Fibroblast of the aortic adventitia (primary cell): ENCODE data around the gene HDAC3. TPM values are rescaled to one million over a fixed set of nuclear protein-coding genes. Genes with fewer than 3 reads are reported as not detected.

Source experiments
- DNase-seq: peaks from one replicate; pipeline ENCODE4 v3.0.0-alpha.2; 2010; ENCODE audit warnings: low read depth
- H3K4me3 ChIP-seq: 2 replicates; pipeline ENCODE4 v1.5.1; 2011; ENCODE audit warnings: low read depth, mild to moderate bottlenecking, control low read depth, low read length, moderate library complexity
- total RNA-seq: library from RNA; depleted of rRNA; stranded (reverse); fragments of >200 nt; gene quantifications from 2 replicates; pipeline ENCODE4 v1.2.3, GENCODE V29; 2012; ENCODE audit warnings: low replicate concordance
- TF ChIP-seq, protein P1 (sequence below): IDR thresholded peaks from 2 replicates; pipeline ENCODE4 v1.5.1; 2011; ENCODE audit warnings: mild to moderate bottlenecking, low read length, control low read depth, inconsistent platforms; ENCODE audit not compliant: insufficient read depth

The HDAC3 gene
- total RNA-seq, 1 donor = 48.4 TPM

DNA sequence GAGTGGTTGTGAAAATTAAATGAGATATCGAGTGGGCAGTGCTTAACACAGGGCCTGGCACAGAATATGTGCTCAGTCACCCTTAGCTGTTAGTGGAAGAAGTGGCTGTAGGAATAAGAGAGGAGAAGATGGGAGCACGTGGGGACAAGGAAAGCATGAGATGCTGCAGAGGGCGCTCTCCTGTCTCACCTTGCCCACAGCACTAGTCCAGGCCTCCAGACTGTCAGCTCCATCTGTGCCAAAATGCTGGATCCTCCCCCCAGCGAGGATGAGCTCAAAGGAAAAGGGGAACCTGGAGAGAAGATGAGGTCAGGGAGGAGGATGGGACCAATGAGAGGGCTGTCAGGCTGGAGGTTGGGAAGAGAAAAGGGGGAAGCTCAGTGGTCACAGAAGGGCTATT is 32.9 kb upstream of the HDAC3 start:
- no peak for DNase-seq
- TF ChIP-seq, protein P1, sequence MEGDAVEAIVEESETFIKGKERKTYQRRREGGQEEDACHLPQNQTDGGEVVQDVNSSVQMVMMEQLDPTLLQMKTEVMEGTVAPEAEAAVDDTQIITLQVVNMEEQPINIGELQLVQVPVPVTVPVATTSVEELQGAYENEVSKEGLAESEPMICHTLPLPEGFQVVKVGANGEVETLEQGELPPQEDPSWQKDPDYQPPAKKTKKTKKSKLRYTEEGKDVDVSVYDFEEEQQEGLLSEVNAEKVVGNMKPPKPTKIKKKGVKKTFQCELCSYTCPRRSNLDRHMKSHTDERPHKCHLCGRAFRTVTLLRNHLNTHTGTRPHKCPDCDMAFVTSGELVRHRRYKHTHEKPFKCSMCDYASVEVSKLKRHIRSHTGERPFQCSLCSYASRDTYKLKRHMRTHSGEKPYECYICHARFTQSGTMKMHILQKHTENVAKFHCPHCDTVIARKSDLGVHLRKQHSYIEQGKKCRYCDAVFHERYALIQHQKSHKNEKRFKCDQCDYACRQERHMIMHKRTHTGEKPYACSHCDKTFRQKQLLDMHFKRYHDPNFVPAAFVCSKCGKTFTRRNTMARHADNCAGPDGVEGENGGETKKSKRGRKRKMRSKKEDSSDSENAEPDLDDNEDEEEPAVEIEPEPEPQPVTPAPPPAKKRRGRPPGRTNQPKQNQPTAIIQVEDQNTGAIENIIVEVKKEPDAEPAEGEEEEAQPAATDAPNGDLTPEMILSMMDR = no peak
- no peak overlapping the region for H3K4me3 ChIP-seq

DNA sequence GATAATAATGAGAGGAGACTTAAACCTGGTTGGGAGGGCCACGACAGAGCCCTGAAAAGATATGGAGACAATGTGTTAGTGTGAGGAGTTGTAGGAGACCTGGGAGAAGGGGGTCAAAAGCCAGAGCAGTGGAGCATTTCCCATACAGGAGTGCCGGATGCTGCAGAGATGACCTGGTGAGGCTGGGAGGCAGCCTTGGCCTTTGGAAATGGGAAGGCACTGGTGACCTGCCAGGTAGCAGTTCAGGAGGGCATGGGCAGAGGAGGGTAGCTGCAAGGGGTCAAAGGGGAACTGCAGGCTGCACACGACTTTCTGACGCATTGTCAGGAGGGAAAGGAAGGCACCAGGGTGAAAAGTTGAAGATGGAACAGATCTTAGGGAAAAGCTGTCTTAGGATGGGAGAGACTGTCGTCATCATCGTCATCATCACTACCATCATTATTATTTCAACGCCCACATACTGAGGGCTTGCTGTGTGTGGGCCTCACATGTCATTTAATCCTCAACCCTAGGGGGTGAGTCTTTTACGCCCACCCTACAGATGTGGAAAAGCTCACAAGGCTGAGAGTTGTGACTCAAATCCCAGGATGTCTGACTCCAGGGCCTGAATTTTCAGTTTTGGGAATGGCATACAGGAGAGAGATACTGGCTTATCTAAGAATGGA is 32.1 kb upstream of the HDAC3 start:
- H3K4me3 ChIP-seq = no peak overlapping the region
- TF ChIP-seq, protein P1 = no peak
- DNase-seq = no peak

DNA sequence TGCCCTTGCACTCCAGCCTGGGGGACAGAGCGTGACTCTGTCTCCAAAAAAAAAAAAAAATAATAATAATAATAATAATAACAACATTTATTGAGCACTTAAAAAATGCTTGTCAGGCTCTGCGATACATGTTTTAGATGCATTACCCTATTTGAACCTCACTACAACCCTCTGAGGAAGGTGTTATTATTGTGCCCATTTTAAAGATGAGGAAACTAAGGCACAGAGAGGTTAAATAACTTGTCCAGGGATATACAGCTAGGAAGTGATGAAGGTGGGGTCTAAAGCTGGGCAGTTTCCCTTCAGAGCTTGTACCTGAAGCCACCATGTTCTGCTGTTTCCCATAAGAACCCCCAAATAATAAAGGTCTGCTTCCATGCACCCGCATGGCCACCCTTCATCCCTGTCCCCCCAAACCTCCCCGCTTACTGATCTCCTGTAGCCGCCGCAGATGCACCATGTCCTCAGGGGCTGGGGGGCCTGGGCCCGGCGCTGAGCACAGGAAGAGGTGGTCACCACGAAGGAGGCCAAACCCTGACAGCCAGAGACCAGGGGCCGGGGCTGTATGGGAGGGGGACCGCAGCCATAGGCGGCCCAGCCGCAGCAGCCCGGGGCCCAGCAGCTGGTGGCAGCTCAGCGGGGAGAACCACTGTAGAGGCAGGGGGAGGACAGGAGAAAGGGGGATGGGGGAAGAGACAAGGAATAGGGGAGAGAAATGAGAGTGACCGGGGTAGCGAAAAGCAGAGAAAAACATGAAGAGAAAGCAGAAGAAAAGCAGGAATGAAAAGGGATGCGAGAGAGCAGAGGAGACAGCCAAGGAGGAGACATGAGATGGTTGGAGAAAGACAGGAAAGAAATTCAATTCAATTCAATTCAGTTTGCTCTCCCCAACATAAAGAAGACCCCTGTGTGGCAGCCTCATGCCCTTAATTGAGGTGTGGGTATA is 29.6 kb upstream of the HDAC3 start:
- no peak overlapping the region for H3K4me3 ChIP-seq
- TF ChIP-seq, protein P1 = no peak
- DNase-seq = no peak

DNA sequence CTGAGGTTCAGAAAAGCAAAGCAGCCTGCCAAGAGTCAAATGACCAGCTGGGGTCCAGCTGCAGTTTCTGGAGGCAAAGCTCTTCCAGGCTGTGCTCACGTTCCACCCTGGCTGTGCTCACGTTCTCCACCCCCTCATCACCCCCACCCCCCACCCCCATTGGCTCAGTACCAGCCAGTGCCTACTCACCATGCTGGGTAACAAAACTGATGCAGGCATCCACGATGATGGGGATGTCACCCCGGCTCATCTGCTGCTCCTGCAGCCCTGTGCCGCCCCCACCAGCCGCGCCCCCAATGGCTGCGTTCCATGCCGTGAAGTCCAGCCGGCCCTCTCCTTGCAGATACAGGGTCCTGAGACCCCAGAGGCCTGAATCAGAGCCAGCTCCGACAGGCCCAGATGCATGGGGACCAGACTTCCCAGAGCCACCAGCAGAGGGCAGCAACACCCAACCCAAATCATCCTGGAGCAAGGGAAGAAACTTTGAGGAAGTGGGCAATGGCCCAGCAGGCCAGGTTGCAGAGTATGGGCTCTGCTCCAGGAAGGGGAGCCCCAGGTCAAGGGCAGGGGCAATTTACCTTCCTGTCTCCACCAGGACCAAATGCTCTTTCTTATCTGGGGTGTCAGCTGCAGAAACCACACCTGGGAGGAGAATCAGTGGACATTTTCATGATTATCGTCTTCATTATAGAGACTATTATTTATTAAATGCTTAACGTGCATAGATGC is 28.2 kb upstream of the HDAC3 start:
- no peak overlapping the region for H3K4me3 ChIP-seq
- TF ChIP-seq, protein P1 = peak; percentile 93
- DNase-seq = peak; percentile 71

DNA sequence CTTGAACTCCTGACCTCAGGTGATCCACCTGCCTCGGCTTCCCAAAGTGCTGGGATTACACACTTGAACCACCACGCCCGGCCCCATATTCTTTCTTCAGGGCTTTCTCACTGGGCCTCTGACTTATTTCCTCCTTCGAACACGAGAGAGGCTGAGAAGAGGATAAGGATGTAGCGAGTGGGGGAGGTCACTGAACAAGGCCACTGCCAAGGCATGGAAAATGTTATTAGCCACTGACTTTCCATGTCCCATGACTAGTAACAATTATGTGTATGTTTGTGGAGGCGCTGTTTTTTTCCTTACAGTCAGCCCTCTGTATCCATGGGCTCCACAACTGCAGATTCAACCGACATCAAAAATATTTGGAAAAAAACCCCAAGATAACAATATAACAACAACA is 26.9 kb upstream of the HDAC3 start:
- DNase-seq = no peak
- TF ChIP-seq, protein P1 = no peak

DNA sequence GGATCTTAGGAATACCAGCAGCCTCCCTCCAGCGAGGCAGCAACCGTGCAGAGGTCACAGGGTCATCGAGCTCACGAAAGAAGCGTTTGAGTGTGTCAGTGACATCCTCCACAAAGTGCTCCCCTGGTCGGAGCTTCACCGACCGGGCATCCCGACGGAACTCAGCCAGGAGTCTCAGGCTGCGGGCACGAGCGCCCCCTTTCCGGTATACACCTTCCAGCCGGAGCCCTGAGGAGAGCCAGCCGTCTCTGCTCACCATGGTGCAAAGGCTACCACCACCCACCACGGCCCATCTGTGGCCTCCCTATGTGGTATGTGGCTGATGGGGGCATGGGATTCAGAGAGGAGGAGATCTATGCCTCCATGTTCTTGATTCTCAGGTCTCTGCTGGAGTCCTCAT is 25.4 kb upstream of the HDAC3 start:
- TF ChIP-seq, protein P1 = no peak
- no peak overlapping the region for H3K4me3 ChIP-seq
- no peak for DNase-seq

More for the DNA sequence above, 26.9 kb upstream of the HDAC3 start:
- H3K4me3 ChIP-seq = no peak overlapping the region
